H1 (cell line): ENCODE results near the gene SENP3. TPM values are rescaled to one million over a fixed set of nuclear protein-coding genes. Genes with fewer than 3 reads are reported as not detected.

Experiments
- CTCF ChIA-PET: fragments of 300-600 bp; sonication (Branson Sonifier 250); formaldehyde crosslinking; loops from one replicate; lab custom pipeline; 2021; ENCODE audit not compliant: partially characterized antibody; lab: Charles Lee
- POLR2A ChIA-PET: fragments of 300-600 bp; sonication (Branson Sonifier 250); formaldehyde crosslinking; loops from one replicate; lab custom pipeline; 2021; ENCODE audit warnings: inconsistent platforms; ENCODE audit not compliant: partially characterized antibody; lab: Charles Lee
- DNase-seq, 2 experiments: peaks; one replicate each; pipeline versions ENCODE4 v3.0.0 to v3.0.0-alpha.2; 2010 to 2022; ENCODE audit warnings: low spot score in 2 of 2, low read depth in 1 of 2, mixed read lengths in 1 of 2
- FAIRE-seq: peaks from 2 replicates; lab custom pipeline; 2011; peaks lifted over from hg19 to GRCh38; lab: Jason Lieb, UNC
- H2AFZ ChIP-seq: 2 replicates; pipeline ENCODE4 v1.8.1; 2012; ENCODE audit warnings: low read length, inconsistent platforms
- H2AK5ac ChIP-seq: 2 replicates; pipeline ENCODE4 v1.6.1; 2013; ENCODE audit warnings: low read depth, low read length
- H2BK120ac ChIP-seq: replicated peaks from 2 replicates; pipeline ENCODE3; 2013; ENCODE audit warnings: low read depth, low read length, inconsistent platforms
- H2BK12ac ChIP-seq: 2 replicates; pipeline ENCODE4 v1.6.1; 2013; ENCODE audit warnings: low read depth, low read length
- H2BK15ac ChIP-seq: 2 replicates; pipeline ENCODE4 v1.6.1; 2013; ENCODE audit warnings: low read length
- H2BK20ac ChIP-seq: 2 replicates; pipeline ENCODE4 v1.6.1; 2013; ENCODE audit warnings: low read length
- H2BK5ac ChIP-seq: 2 replicates; pipeline ENCODE4 v1.6.1; 2013; ENCODE audit warnings: low read depth, low read length
- H3K14ac ChIP-seq: 2 replicates; pipeline ENCODE4 v1.6.1; 2013; ENCODE audit warnings: inconsistent platforms; ENCODE audit not compliant: insufficient read length
- H3K18ac ChIP-seq: 2 replicates; pipeline ENCODE4 v1.6.1; 2013; ENCODE audit warnings: low read length; ENCODE audit errors: extremely low read depth
- H3K23ac ChIP-seq: 2 replicates; pipeline ENCODE4 v1.6.1; 2013; ENCODE audit warnings: inconsistent platforms; ENCODE audit not compliant: insufficient read length
- H3K23me2 ChIP-seq: 2 replicates; pipeline ENCODE4 v1.6.1; 2013; ENCODE audit warnings: low read depth, low read length
- H3K27ac ChIP-seq: 2 replicates; pipeline ENCODE4 v1.6.1; 2011; ENCODE audit warnings: low read depth, low read length, inconsistent platforms
- H3K27me3 ChIP-seq, 4 experiments: replicated peaks in 1 of 4; 1 replicate in 1 of 4; 2 replicates in 3 of 4; pipeline versions ENCODE4 v1.6.1 to v1.8.1; 2011 to 2013; ENCODE audit warnings: low read length in 3 of 4, mild to moderate bottlenecking in 3 of 4, inconsistent platforms in 2 of 4, mixed read lengths in 2 of 4, moderate library complexity in 1 of 4; ENCODE audit not compliant: control insufficient read depth in 3 of 4, insufficient read depth in 3 of 4; ENCODE audit errors: extremely low read depth in 1 of 4
- H3K36me3 ChIP-seq, 4 experiments: 2 replicates each; pipeline versions ENCODE4 v1.6.1 to v1.8.1; 2011 to 2013; ENCODE audit warnings: mild to moderate bottlenecking in 4 of 4, low read length in 3 of 4, moderate library complexity in 2 of 4, control low read depth in 1 of 4, inconsistent platforms in 1 of 4; ENCODE audit not compliant: insufficient read depth in 4 of 4, control insufficient read depth in 2 of 4
- H3K4ac ChIP-seq: replicated peaks from 2 replicates; pipeline ENCODE3; 2013; ENCODE audit warnings: low read length, low read depth, mixed read lengths, inconsistent platforms; ENCODE audit not compliant: insufficient read length
- H3K4me1 ChIP-seq, 4 experiments: replicated peaks in 1 of 4; 1 replicate in 1 of 4; 2 replicates in 3 of 4; pipeline versions ENCODE4 v1.6.1 to v1.8.1; 2011 to 2013; ENCODE audit warnings: low read length in 3 of 4, inconsistent platforms in 2 of 4, mixed read lengths in 1 of 4; ENCODE audit not compliant: insufficient read depth in 4 of 4, control insufficient read depth in 3 of 4
- H3K4me2 ChIP-seq, 2 experiments: 2 replicates each; pipeline versions ENCODE4 v1.6.1 to v1.8.1; 2011 to 2013; ENCODE audit warnings: low read depth in 2 of 2, low read length in 2 of 2, control low read depth in 1 of 2, inconsistent platforms in 1 of 2, mild to moderate bottlenecking in 1 of 2; ENCODE audit not compliant: insufficient read depth in 1 of 2
- H3K4me3 ChIP-seq, 4 experiments: fragments of 200-600, 300-600 bp in 1 of 4; sonication (generic), shearing (Covaris generic), sonication (Bioruptor Twin) in 1 of 4; 2 replicates each; pipeline versions ENCODE4 v1.5.1 to v1.8.1; 2011 to 2016; ENCODE audit warnings: low read length in 4 of 4, low read depth in 3 of 4, control low read depth in 2 of 4, inconsistent platforms in 2 of 4, mild to moderate bottlenecking in 2 of 4, mixed read lengths in 1 of 4, moderate library complexity in 1 of 4; ENCODE audit not compliant: insufficient read depth in 2 of 4; ENCODE audit errors: extremely low read depth in 1 of 4
- H3K56ac ChIP-seq: replicated peaks from 2 replicates; pipeline ENCODE3; 2013; ENCODE audit warnings: low read depth, mild to moderate bottlenecking, mixed read lengths, low read length, inconsistent platforms; ENCODE audit not compliant: insufficient read length
- H3K79me1 ChIP-seq: 2 replicates; pipeline ENCODE4 v1.6.1; 2013; ENCODE audit warnings: low read depth, low read length, control low read depth
- H3K79me2 ChIP-seq, 2 experiments: 2 replicates each; pipeline versions ENCODE4 v1.6.1 to v1.8.1; 2012 to 2013; ENCODE audit warnings: low read length in 2 of 2, mild to moderate bottlenecking in 2 of 2, inconsistent platforms in 1 of 2; ENCODE audit not compliant: insufficient read depth in 2 of 2, control insufficient read depth in 1 of 2
- H3K9ac ChIP-seq, 4 experiments: replicated peaks in 1 of 4; 1 replicate in 1 of 4; 2 replicates in 3 of 4; pipeline versions ENCODE4 v1.6.1 to v1.8.1; 2011 to 2013; ENCODE audit warnings: low read depth in 3 of 4, low read length in 3 of 4, control low read depth in 2 of 4, mild to moderate bottlenecking in 2 of 4, moderate library complexity in 2 of 4, inconsistent platforms in 1 of 4; ENCODE audit errors: extremely low read depth in 1 of 4
- H3K9me3 ChIP-seq, 2 experiments: 2 replicates each; pipeline versions ENCODE4 v1.6.1 to v1.8.1; 2012 to 2013; ENCODE audit warnings: mild to moderate bottlenecking in 2 of 2, moderate library complexity in 2 of 2, control low read depth in 1 of 2, inconsistent platforms in 1 of 2, low read depth in 1 of 2, low read length in 1 of 2, mixed read lengths in 1 of 2; ENCODE audit not compliant: insufficient read depth in 2 of 2
- H4K20me1 ChIP-seq, 2 experiments: replicated peaks in 1 of 2; 2 replicates each; pipeline versions ENCODE3 to v1.8.1; 2011 to 2013; ENCODE audit warnings: inconsistent platforms in 2 of 2, low read length in 2 of 2, mild to moderate bottlenecking in 1 of 2; ENCODE audit not compliant: insufficient read depth in 2 of 2, control insufficient read depth in 1 of 2
- H4K5ac ChIP-seq: 2 replicates; pipeline ENCODE4 v1.6.1; 2013; ENCODE audit warnings: low read length, low read depth, mixed read lengths, inconsistent platforms; ENCODE audit not compliant: insufficient read length
- H4K8ac ChIP-seq: 2 replicates; pipeline ENCODE4 v1.8.0; 2013; ENCODE audit warnings: mild to moderate bottlenecking, moderate library complexity, low read length, inconsistent platforms; ENCODE audit not compliant: insufficient read depth; ENCODE audit errors: extremely low read depth
- H4K91ac ChIP-seq: replicated peaks from 2 replicates; pipeline ENCODE3; 2013; ENCODE audit warnings: low read length, mixed read lengths, inconsistent platforms; ENCODE audit not compliant: insufficient read length
- BCL11A ChIP-seq, 2 experiments: IDR thresholded peaks; one replicate each; pipeline ENCODE4 v1.6.1; 2011; ENCODE audit warnings: low read depth in 2 of 2, low read length in 2 of 2, mild to moderate bottlenecking in 2 of 2
- CHD1 ChIP-seq: IDR thresholded peaks from 2 replicates; pipeline ENCODE4 v1.6.1; 2012; ENCODE audit warnings: low read depth, low read length, improper control_type of control experiment
- EGR1 ChIP-seq: IDR thresholded peaks from 2 replicates; pipeline ENCODE4 v1.6.1; 2011; ENCODE audit warnings: low read depth, low read length, borderline replicate concordance
- HDAC2 ChIP-seq, 2 experiments: fragments of 300-600 bp in 1 of 2; sonication (generic) in 1 of 2; IDR thresholded peaks; 2 replicates each; pipeline ENCODE4 v1.6.1; 2011 to 2012; ENCODE audit warnings: low read depth in 2 of 2, low read length in 2 of 2, mild to moderate bottlenecking in 2 of 2, moderate library complexity in 2 of 2, borderline replicate concordance in 1 of 2, inconsistent platforms in 1 of 2
- JUND ChIP-seq: IDR thresholded peaks from 2 replicates; pipeline ENCODE4 v1.6.1; 2011; ENCODE audit warnings: mild to moderate bottlenecking, improper control_type of control experiment, low read length
- KDM4A ChIP-seq: IDR thresholded peaks from one replicate; pipeline ENCODE4 v1.7.1; 2012; ENCODE audit warnings: low read depth, mild to moderate bottlenecking, moderate library complexity, low read length, inconsistent platforms; ENCODE audit not compliant: severe bottlenecking
- MAFK ChIP-seq: IDR thresholded peaks from 2 replicates; pipeline ENCODE4 v1.6.1; 2012; ENCODE audit warnings: low read depth, mild to moderate bottlenecking, improper control_type of control experiment, low read length
- PHF8 ChIP-seq: fragments of 200-600 bp; sonication (generic); conservative IDR thresholded peaks from 2 replicates; pipeline ENCODE4 v1.7.1; 2012; ENCODE audit warnings: low read depth, mild to moderate bottlenecking, inconsistent platforms, low read length, moderate library complexity
- POLR2A ChIP-seq, 2 experiments: IDR thresholded peaks; 1 replicate in 1 of 2; 2 replicates in 1 of 2; pipeline ENCODE4 v1.6.1; 2011; ENCODE audit warnings: low read depth in 2 of 2, low read length in 2 of 2, mild to moderate bottlenecking in 2 of 2; ENCODE audit errors: control extremely low read depth in 1 of 2
- SP2 ChIP-seq: IDR thresholded peaks from 2 replicates; pipeline ENCODE4 v1.6.1; 2012; ENCODE audit warnings: mild to moderate bottlenecking, low read length, inconsistent platforms
- SP4 ChIP-seq: IDR thresholded peaks from 2 replicates; pipeline ENCODE4 v1.6.1; 2012; ENCODE audit warnings: low read length, inconsistent platforms
- TAF1 ChIP-seq: IDR thresholded peaks from 2 replicates; pipeline ENCODE4 v1.6.1; 2011; ENCODE audit warnings: mild to moderate bottlenecking, low read depth, low read length
- YY1 ChIP-seq: IDR thresholded peaks from 2 replicates; pipeline ENCODE4 v1.6.1; 2011; ENCODE audit warnings: low read depth, mild to moderate bottlenecking, low read length
- ZNF274 ChIP-seq: IDR thresholded peaks from 2 replicates; pipeline ENCODE4 v1.7.0; 2012; ENCODE audit warnings: low read length, borderline replicate concordance; ENCODE audit errors: extremely low read depth
- WGBS, 2 experiments: shearing (Covaris generic) in 1 of 2; methylation state at CpG; one replicate each; pipeline versions ENCODE4 v1.1.6 to v1.1.7; 2013 to 2015; ENCODE audit warnings: low lambda C conversion rate in 2 of 2, mixed read lengths in 2 of 2, inconsistent platforms in 1 of 2, low coverage in 1 of 2, missing lambda C conversion rate in 1 of 2; ENCODE audit not compliant: insufficient replicate concordance in 2 of 2, insufficient coverage in 1 of 2, insufficient read length in 1 of 2; ENCODE audit errors: extremely low coverage in 1 of 2, missing lambda C conversion rate in 1 of 2; 5-methylcytosine and 5-hydroxymethylcytosine counted together
- polyA plus RNA-seq, 7 experiments: library from polyadenylated mRNA; depleted of rRNA in 3 of 7; stranded (reverse) in 5 of 7; unstranded in 2 of 7; fragments of >200 nt in 5 of 7; fragments of 200-250 nt in 2 of 7; gene quantifications; 1 replicate in 5 of 7; 2 replicates in 1 of 7; 4 replicates in 1 of 7; pipeline versions ENCODE4 v1.2.1 to v1.2.3, GENCODE V29; 2011 to 2013; ENCODE audit warnings: missing spikeins in 2 of 7, mixed read lengths in 2 of 7
- total RNA-seq: library from RNA; stranded (reverse); fragmentation: NEBNext Ultra II Directional; extraction: Animal tissue kit (Norgen Biotek cat#: 25700); gene quantifications from 2 replicates; pipeline ENCODE4 v1.2.1, GENCODE V29; 2021

Gene SENP3
- total and polyA plus RNA-seq, 2 of the 8 experiments (the other 6 are each of a cell fraction or from before 2014, with no cell fraction given) = 86.2 to 129 TPM

GRCh38 chr17:7544911-7545310, 16.8 kb upstream of the SENP3 start:
- DNase-seq (no peak), FAIRE-seq (no peak)
- POLR2A ChIA-PET = interaction anchor here (37.5 kb wide), 1 partner anchor 37 kb away, joined by 1144 read pairs; the partner anchor contains the start of genes CD68, MPDU1 and SOX15
- Histone ChIP-seq H3K4ac (no peak overlapping the region), H4K8ac (no peak overlapping the region), H2BK15ac (no peak overlapping the region), H3K14ac (no peak overlapping the region), H3K56ac (no peak overlapping the region), H4K91ac (no peak overlapping the region), H3K23ac (no peak overlapping the region), H3K79me1 (no peaks in the 10 kb centered on the region), H3K4me2 (no peak overlapping the region), H2BK120ac (no peak overlapping the region), H4K5ac (no peak overlapping the region), H2BK20ac (no peak overlapping the region), H4K20me1 (peaks cover 0 to 5% of the 10 kb centered on the region in 2 experiments), H2BK12ac (no peak overlapping the region), H3K18ac (no peak overlapping the region), H3K79me2 (no peaks in the 10 kb centered on the region), H3K36me3 (no peaks in the 10 kb centered on the region), H2AFZ (no peak overlapping the region), H3K4me1 (peaks cover 0 to 4% (median 3%) of the 10 kb centered on the region in 4 experiments; a peak in 2 of 7 replicates), H3K4me3 (no peak overlapping the region), H3K23me2 (peaks cover 6% of the 10 kb centered on the region; the same call in 1 of the 2 replicates), H2BK5ac (no peak overlapping the region), H2AK5ac (no peak overlapping the region), H3K27me3 (peaks cover 0 to 5% (median 3%) of the 10 kb centered on the region in 4 experiments; a peak in 4 of 7 replicates), H3K9me3 (no peaks in the 10 kb centered on the region), H3K27ac (no peak overlapping the region), H3K9ac (no peak overlapping the region)
- CTCF ChIA-PET = interaction anchor here (0.9 to 2.2 kb wide), 2 partner anchors 16 to 36 kb away, joined by 3 to 13 read pairs; no protein-coding TSS in a partner anchor
- 71% methylated on average over 6 of the region's 6 CpGs; no CpG with 5 or more reads in 1 of the 2 experiments for WGBS, 2 experiments
- no peak for TF ChIP-seq KDM4A
- no peak for TF ChIP-seq SP4
- TF ChIP-seq BCL11A (IDR thresholded peaks at IDR 0.05; ENCODE audit: low read depth in 2 of 2, low read length in 2 of 2) = no peak
- no peak for TF ChIP-seq EGR1
- TF ChIP-seq HDAC2 (IDR thresholded peaks at IDR 0.05; ENCODE audit: borderline replicate concordance in 1 of 2, low read depth in 2 of 2, low read length in 2 of 2) = no peak
- TF ChIP-seq JUND = no peak
- TF ChIP-seq CHD1 = no peak
- TF ChIP-seq ZNF274 = no peak
- TF ChIP-seq YY1 = no peak
- no peak for TF ChIP-seq PHF8
- TF ChIP-seq POLR2A (IDR thresholded peaks at IDR 0.05; ENCODE audit: control extremely low read depth in 1 of 2, low read depth in 2 of 2, low read length in 2 of 2) = no peak
- no peak for TF ChIP-seq TAF1
- TF ChIP-seq MAFK = no peak
- TF ChIP-seq SP2 = no peak
